Endothelial cell of umbilical vein (primary cell): ENCODE measurements around the gene RNF19B. TPM values are rescaled to one million over a fixed set of nuclear protein-coding genes. Genes with fewer than 3 reads are reported as not detected.

Experiments used
- BruUV-seq: library from RNA; stranded (reverse); fragments of 400-500 nt; replicated peaks from 2 replicates; lab custom pipeline; 2021; lab: Mats Ljungman, UMichigan
- CTCF ChIA-PET: fragments of 300-600, 350-600 bp; sonication (Branson Sonifier 250); formaldehyde crosslinking; loops from one replicate; lab custom pipeline; 2021; ENCODE audit warnings: antibody characterized with exemption, inconsistent platforms; lab: Charles Lee
- POLR2A ChIA-PET: fragments of 300-600, 350-600 bp; sonication (Branson Sonifier 250); formaldehyde crosslinking; loops from one replicate; lab custom pipeline; 2021; ENCODE audit warnings: antibody characterized with exemption, inconsistent platforms; lab: Charles Lee
- DNase-seq: peaks from one replicate; pipeline ENCODE4 v3.0.0-alpha.2; 2011; ENCODE audit warnings: low read depth, low spot score
- FAIRE-seq: peaks from 2 replicates; lab custom pipeline; 2011; peaks lifted over from hg19 to GRCh38; lab: Jason Lieb, UNC
- H2AFZ ChIP-seq: 2 replicates; pipeline ENCODE4 v1.6.0; 2012; ENCODE audit warnings: low read depth, low read length, control low read depth, inconsistent platforms
- H3K27ac ChIP-seq: 2 replicates; pipeline ENCODE4 v1.5.1; 2011; ENCODE audit warnings: low read depth, mild to moderate bottlenecking, control low read depth, low read length, moderate library complexity; ENCODE audit not compliant: insufficient read depth
- H3K27me3 ChIP-seq, 2 experiments: 2 replicates each; pipeline versions ENCODE4 v1.6.0 to v1.6.1; 2011; ENCODE audit warnings: low read length in 2 of 2, mixed read lengths in 1 of 2; ENCODE audit not compliant: control insufficient read depth in 2 of 2, insufficient read depth in 2 of 2
- H3K36me3 ChIP-seq, 2 experiments: 2 replicates in 1 of 2; 3 replicates in 1 of 2; pipeline ENCODE4 v1.5.1; 2011; ENCODE audit warnings: low read length in 2 of 2, mild to moderate bottlenecking in 1 of 2, moderate library complexity in 1 of 2; ENCODE audit not compliant: control insufficient read depth in 2 of 2, insufficient read depth in 2 of 2; ENCODE audit errors: extremely low read depth in 1 of 2
- H3K4me1 ChIP-seq: 3 replicates; pipeline ENCODE4 v1.5.1; 2011; ENCODE audit warnings: mild to moderate bottlenecking, low read length; ENCODE audit not compliant: control insufficient read depth, insufficient read depth; ENCODE audit errors: extremely low read depth
- H3K4me2 ChIP-seq: 2 replicates; pipeline ENCODE4 v1.6.1; 2011; ENCODE audit warnings: low read length, control low read depth, mixed read lengths; ENCODE audit not compliant: insufficient read depth
- H3K4me3 ChIP-seq, 3 experiments: fragments of 200-600 bp in 1 of 3; sonication (generic), shearing (Covaris generic) in 1 of 3; replicated peaks in 1 of 3; 2 replicates each; pipeline ENCODE4 v1.5.1; 2011 to 2016; ENCODE audit warnings: control low read depth in 3 of 3, low read length in 3 of 3, mild to moderate bottlenecking in 2 of 3, inconsistent platforms in 1 of 3, low read depth in 1 of 3, moderate library complexity in 1 of 3; ENCODE audit not compliant: insufficient read depth in 1 of 3
- H3K79me2 ChIP-seq: 2 replicates; pipeline ENCODE4 v1.6.0; 2012; ENCODE audit warnings: low read length, inconsistent platforms; ENCODE audit not compliant: control insufficient read depth, insufficient read depth
- H3K9ac ChIP-seq: replicated peaks from 2 replicates; pipeline ENCODE3; 2011; ENCODE audit warnings: low read length, control low read depth; ENCODE audit not compliant: insufficient read depth; ENCODE audit errors: extremely low read depth
- H3K9me1 ChIP-seq: replicated peaks from 3 replicates; pipeline ENCODE4 v1.6.0; 2011; ENCODE audit warnings: mild to moderate bottlenecking, low read length; ENCODE audit not compliant: control insufficient read depth, insufficient read depth; ENCODE audit errors: extremely low read depth
- H3K9me3 ChIP-seq: replicated peaks from 2 replicates; pipeline ENCODE4 v1.5.1; 2012; ENCODE audit warnings: low read length, inconsistent platforms; ENCODE audit not compliant: control insufficient read depth, insufficient read depth
- H4K20me1 ChIP-seq: replicated peaks from 2 replicates; pipeline ENCODE3; 2011; ENCODE audit warnings: mild to moderate bottlenecking, low read length; ENCODE audit not compliant: control insufficient read depth, insufficient read depth; ENCODE audit errors: extremely low read depth
- EZH2 ChIP-seq: IDR thresholded peaks from 2 replicates; pipeline ENCODE4 v1.6.1; 2012; ENCODE audit warnings: borderline replicate concordance, low read depth, mild to moderate bottlenecking, moderate library complexity, low read length, inconsistent platforms; ENCODE audit not compliant: severe bottlenecking
- FOS ChIP-seq: IDR thresholded peaks from 2 replicates; pipeline ENCODE4 v1.6.1; 2011; ENCODE audit warnings: mild to moderate bottlenecking, low read length, moderate library complexity, borderline replicate concordance; ENCODE audit not compliant: insufficient read depth
- GATA2 ChIP-seq: IDR thresholded peaks from 2 replicates; pipeline ENCODE4 v1.7.0; 2011; ENCODE audit warnings: low read depth, mild to moderate bottlenecking, moderate library complexity, mixed read lengths, low read length; ENCODE audit not compliant: insufficient read length, insufficient read depth
- JUN ChIP-seq: IDR thresholded peaks from 2 replicates; pipeline ENCODE4 v1.6.1; 2011; ENCODE audit warnings: borderline replicate concordance, low read depth; ENCODE audit not compliant: insufficient read length, insufficient read depth
- MYC ChIP-seq: IDR thresholded peaks from one replicate; pipeline ENCODE4 v1.6.1; 2011; ENCODE audit warnings: mild to moderate bottlenecking, low read depth, low read length
- POLR2A ChIP-seq: IDR thresholded peaks from 2 replicates; pipeline ENCODE4 v1.6.1; 2012; ENCODE audit warnings: low read depth, mild to moderate bottlenecking, control low read depth, low read length
- POLR2AphosphoS5 ChIP-seq: IDR thresholded peaks from 2 replicates; pipeline ENCODE4 v1.6.1; 2012; ENCODE audit warnings: low read depth, mild to moderate bottlenecking, control low read depth, low read length, moderate library complexity; ENCODE audit not compliant: insufficient read depth
- dilution Hi-C: fragments of 300-500 bp; cut with MboI; formaldehyde crosslinking; loops from one replicate; pipeline ENCODE4 v1.15.0; 2019; ENCODE audit warnings: low sequenced_read_pairs; ENCODE audit not compliant: extremely low pct_ligation_motif_present
- intact Hi-C: fragments of 100-400 bp; cut with micrococcal nuclease; formaldehyde crosslinking; loops from one replicate; pipeline ENCODE4 v1.10.0; 2022
- polyA plus RNA-seq, 4 experiments: library from polyadenylated mRNA; depleted of rRNA in 3 of 4; stranded (reverse) in 3 of 4; unstranded in 1 of 4; fragments of >200 nt; gene quantifications; 2 replicates each; pipeline versions ENCODE4 v1.2.1 to v1.2.3, GENCODE V29; 2011 to 2012; ENCODE audit warnings: missing spikeins in 1 of 4
- total RNA-seq: library from RNA; stranded (reverse); gene quantifications from 2 replicates; pipeline ENCODE4 v1.2.3, GENCODE V29; 2021
- TF ChIP-seq, protein P1 (sequence below), 2 donors: IDR thresholded peaks; 1 replicate in 1 of 2; 2 replicates in 1 of 2; pipeline ENCODE4 v1.5.1; 2011; ENCODE audit warnings: low read length in 2 of 2, mild to moderate bottlenecking in 2 of 2, moderate library complexity in 2 of 2, control low read depth in 1 of 2, inconsistent platforms in 1 of 2, low read depth in 1 of 2; ENCODE audit not compliant: insufficient read depth in 1 of 2; ENCODE audit errors: extremely low read depth in 1 of 2
- TF ChIP-seq, protein P2 (sequence below): IDR thresholded peaks from 2 replicates; pipeline ENCODE4 v1.6.1; 2011; ENCODE audit not compliant: insufficient read depth, insufficient read length

Gene RNF19B
- total and polyA plus RNA-seq, 2 donors (not counting 3 experiments of a cell fraction or from before 2014, with no cell fraction given) = 19.2 to 25.6 TPM

DNA sequence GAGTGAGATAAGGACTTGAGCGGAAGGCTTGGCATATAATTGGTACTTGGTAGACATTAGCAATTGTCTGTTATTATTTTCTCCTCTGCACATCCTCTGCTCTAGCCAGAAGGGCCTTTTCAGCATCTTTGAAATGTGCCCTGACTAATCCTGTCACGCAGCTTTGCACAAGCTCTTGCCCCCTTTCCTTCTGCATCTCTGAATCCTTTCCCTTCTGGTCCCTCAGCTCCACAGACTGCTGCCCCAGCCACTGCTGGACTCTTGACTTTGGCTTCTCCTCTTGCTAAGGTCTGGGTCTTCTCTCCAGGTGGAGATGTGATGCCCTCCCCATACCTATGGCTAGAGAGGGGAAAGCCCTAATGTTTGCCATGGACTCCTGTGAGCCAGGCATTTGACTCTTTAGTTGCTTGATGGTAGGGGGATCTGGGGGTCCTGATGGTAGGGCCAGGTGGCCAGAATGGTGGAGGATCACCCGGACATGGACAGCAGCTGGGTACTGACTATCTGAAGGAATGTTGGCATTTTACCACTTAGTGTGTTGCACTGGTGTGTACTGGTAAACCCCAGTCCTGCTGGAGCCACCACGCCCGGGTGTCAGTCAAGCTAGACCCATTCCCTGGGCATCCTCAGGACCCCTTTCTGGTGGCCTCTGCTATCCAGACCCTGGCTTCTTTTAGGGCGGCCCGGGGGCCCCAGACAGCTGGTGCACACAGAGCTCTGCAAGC, 73.9 kb downstream of the RNF19B start:
- TF ChIP-seq, protein P1, sequence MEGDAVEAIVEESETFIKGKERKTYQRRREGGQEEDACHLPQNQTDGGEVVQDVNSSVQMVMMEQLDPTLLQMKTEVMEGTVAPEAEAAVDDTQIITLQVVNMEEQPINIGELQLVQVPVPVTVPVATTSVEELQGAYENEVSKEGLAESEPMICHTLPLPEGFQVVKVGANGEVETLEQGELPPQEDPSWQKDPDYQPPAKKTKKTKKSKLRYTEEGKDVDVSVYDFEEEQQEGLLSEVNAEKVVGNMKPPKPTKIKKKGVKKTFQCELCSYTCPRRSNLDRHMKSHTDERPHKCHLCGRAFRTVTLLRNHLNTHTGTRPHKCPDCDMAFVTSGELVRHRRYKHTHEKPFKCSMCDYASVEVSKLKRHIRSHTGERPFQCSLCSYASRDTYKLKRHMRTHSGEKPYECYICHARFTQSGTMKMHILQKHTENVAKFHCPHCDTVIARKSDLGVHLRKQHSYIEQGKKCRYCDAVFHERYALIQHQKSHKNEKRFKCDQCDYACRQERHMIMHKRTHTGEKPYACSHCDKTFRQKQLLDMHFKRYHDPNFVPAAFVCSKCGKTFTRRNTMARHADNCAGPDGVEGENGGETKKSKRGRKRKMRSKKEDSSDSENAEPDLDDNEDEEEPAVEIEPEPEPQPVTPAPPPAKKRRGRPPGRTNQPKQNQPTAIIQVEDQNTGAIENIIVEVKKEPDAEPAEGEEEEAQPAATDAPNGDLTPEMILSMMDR (IDR thresholded peaks at IDR 0.05; ENCODE audit: extremely low read depth in 1 of 2, insufficient read depth in 1 of 2, low read depth in 1 of 2, low read length in 2 of 2) = no peak
- TF ChIP-seq EZH2 = no peak
- no peak for TF ChIP-seq POLR2AphosphoS5
- TF ChIP-seq, protein P2, sequence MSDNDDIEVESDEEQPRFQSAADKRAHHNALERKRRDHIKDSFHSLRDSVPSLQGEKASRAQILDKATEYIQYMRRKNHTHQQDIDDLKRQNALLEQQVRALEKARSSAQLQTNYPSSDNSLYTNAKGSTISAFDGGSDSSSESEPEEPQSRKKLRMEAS = no peak
- TF ChIP-seq FOS = no peak
- no peak for TF ChIP-seq GATA2
- no peak for TF ChIP-seq MYC
- no peak for TF ChIP-seq JUN
- no peak for TF ChIP-seq POLR2A
- CTCF ChIA-PET = interaction anchor here (0.9 to 5.7 kb wide), 3 partner anchors 9 to 14 kb away, joined by 3 to 51 read pairs (median 4); no protein-coding TSS in a partner anchor
- H3K36me3 ChIP-seq = no peaks in the 10 kb centered on the region
- H3K9me3 ChIP-seq = no peaks in the 10 kb centered on the region
- BruUV-seq = no TSS peak
- H3K4me2 ChIP-seq = no peak overlapping the region
- peaks cover 16 to 19% of the 10 kb centered on the region in 2 experiments for H3K27me3 ChIP-seq
- no peak overlapping the region for H3K9ac ChIP-seq
- no peaks in the 10 kb centered on the region for H3K79me2 ChIP-seq
- POLR2A ChIA-PET = no interaction called here
- H4K20me1 ChIP-seq = no peaks in the 10 kb centered on the region
- DNase-seq (no peak), FAIRE-seq (no peak)
- intact Hi-C loops = no loop called here
- no peak overlapping the region for H3K27ac ChIP-seq
- H2AFZ ChIP-seq = no peak overlapping the region
- H3K4me3 ChIP-seq = no peak overlapping the region
- no peaks in the 10 kb centered on the region for H3K4me1 ChIP-seq
- H3K9me1 ChIP-seq = no peaks in the 10 kb centered on the region
- dilution Hi-C loops = no loop called here
